ENCODE results near the gene ZSCAN5C. TPM values are rescaled to one million over a fixed set of nuclear protein-coding genes. Genes with fewer than 3 reads are reported as not detected.

Gene ZSCAN5C
- polyA plus RNA-seq, 1 donor (not counting 4 experiments of a cell fraction or from before 2014, with no cell fraction given), result not detected

DNA sequence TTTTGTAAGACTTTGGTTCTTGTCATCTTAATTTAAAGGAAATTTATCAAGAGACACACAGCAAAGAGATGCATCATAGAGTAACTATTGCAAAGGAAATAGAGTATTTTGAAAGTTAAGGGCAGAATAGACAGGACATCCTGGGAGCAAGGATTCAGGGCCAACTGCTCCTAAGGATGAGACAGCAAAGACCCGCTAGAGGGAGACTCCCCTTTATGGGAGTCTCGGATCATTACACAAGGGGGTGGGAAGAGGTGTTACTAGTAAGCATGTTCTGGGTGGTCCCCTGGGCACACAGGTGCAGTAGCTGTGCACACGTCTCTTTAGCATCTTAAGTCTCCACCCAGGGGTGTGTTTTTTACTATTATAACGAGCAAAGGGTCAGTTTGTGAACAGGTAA is 9.6 kb downstream of the ZSCAN5C start:
- no peak overlapping the region for H3K27ac ChIP-seq (ENCODE audit: control insufficient read depth, insufficient read depth, low read length)
- H2AFZ ChIP-seq (ENCODE audit: control insufficient read depth, low read length), result no peak overlapping the region
- H3K4me3 ChIP-seq (ENCODE audit: control insufficient read depth in 2 of 3, extremely low read depth in 1 of 3, insufficient read depth in 2 of 3, low read depth in 1 of 3, low read length in 3 of 3), result no peak overlapping the region
- no peaks in the 10 kb centered on the region for H3K4me1 ChIP-seq (ENCODE audit: control insufficient read depth, extremely low read depth, insufficient read depth, low read length)
- TF ChIP-seq EZH2 (IDR thresholded peaks at IDR 0.05; ENCODE audit: low read length), result no peak
- TF ChIP-seq, protein P1, sequence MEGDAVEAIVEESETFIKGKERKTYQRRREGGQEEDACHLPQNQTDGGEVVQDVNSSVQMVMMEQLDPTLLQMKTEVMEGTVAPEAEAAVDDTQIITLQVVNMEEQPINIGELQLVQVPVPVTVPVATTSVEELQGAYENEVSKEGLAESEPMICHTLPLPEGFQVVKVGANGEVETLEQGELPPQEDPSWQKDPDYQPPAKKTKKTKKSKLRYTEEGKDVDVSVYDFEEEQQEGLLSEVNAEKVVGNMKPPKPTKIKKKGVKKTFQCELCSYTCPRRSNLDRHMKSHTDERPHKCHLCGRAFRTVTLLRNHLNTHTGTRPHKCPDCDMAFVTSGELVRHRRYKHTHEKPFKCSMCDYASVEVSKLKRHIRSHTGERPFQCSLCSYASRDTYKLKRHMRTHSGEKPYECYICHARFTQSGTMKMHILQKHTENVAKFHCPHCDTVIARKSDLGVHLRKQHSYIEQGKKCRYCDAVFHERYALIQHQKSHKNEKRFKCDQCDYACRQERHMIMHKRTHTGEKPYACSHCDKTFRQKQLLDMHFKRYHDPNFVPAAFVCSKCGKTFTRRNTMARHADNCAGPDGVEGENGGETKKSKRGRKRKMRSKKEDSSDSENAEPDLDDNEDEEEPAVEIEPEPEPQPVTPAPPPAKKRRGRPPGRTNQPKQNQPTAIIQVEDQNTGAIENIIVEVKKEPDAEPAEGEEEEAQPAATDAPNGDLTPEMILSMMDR (optimal IDR thresholded peaks at IDR 0.05 in 1 of 3, IDR thresholded peaks at IDR 0.05 in 1 of 3, conservative IDR thresholded peaks at IDR 0.05 in 1 of 3; ENCODE audit: extremely low read depth in 1 of 3, insufficient read depth in 2 of 3, low read length in 3 of 3), result no peak
- H3K4me2 ChIP-seq (ENCODE audit: control insufficient read depth, extremely low read depth, insufficient read depth, low read depth, low read length), result no peak overlapping the region
- no peak for FAIRE-seq
- no peaks in the 10 kb centered on the region for H4K20me1 ChIP-seq (ENCODE audit: control insufficient read depth, extremely low read depth, insufficient read depth, low read length)
- dilution Hi-C loops (cut with MboI; ENCODE audit: extremely low pct_ligation_motif_present, low sequenced_read_pairs), result no loop called here
- H3K36me3 ChIP-seq (ENCODE audit: control insufficient read depth in 2 of 2, extremely low read depth in 1 of 2, insufficient read depth in 2 of 2, low read length in 2 of 2), result no peaks in the 10 kb centered on the region
- H3K79me2 ChIP-seq (ENCODE audit: control insufficient read depth, insufficient read depth, low read length), result no peaks in the 10 kb centered on the region
- no peaks in the 10 kb centered on the region for H3K9me1 ChIP-seq (ENCODE audit: control insufficient read depth, extremely low read depth, insufficient read depth, low read length)
- H3K9ac ChIP-seq (ENCODE audit: control insufficient read depth, extremely low read depth, insufficient read depth, low read length), result no peak overlapping the region
- H3K9me3 ChIP-seq (ENCODE audit: control insufficient read depth, low read depth, low read length), result no peaks in the 10 kb centered on the region
- no peak for DNase-seq (ENCODE audit: low read depth, low spot score)
- H3K27me3 ChIP-seq (ENCODE audit: control insufficient read depth, extremely low read depth, insufficient read depth, low read length), result no peaks in the 10 kb centered on the region

DNA sequence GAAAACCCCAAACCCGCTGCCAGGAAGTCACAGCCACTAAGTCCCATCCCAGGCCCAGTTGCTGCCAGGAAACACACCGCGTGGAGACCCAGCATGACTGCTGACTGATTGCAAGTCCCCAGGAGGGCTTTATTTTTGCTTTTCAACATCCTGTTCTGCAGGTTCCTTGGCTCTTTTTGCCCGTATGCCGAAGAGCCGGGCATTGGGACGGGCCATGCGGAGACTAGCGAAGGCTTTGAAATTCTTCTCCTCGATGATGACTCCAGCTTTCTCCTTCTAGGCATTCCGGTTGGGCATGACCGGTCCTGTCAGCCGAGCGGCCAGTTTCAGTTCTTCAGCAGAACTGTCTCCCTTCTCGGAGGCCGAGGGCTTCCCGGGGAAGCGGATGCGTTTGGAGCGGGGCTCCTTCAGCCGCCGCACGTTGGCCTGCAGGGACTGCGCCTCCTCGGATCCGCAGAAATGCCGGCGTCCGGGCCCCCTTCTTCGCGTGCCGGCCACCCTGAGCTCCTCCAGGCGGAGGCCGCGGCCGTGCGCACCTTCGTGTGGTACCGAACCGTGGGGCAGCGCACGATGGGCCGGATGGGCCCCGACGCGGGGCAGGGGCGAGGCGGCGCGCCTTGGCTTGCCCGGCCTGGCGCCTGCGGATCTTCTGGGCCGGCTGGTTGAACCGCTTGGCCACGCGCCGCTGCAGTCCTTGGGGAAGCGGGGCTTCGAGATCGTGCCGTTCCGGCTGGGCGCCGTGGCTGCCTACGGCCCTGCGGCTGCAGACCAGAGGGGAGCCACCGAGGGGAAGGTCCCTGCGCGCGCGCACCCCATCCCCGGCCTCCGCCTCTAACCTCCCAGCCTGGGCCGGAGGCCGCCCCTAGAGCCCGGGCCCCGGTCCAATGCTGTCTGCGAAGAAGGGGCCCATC is 15.2 kb downstream of the ZSCAN5C start:
- no peak for TF ChIP-seq EZH2 (IDR thresholded peaks at IDR 0.05; ENCODE audit: low read length)
- TF ChIP-seq, protein P1 (optimal IDR thresholded peaks at IDR 0.05 in 1 of 3, IDR thresholded peaks at IDR 0.05 in 1 of 3, conservative IDR thresholded peaks at IDR 0.05 in 1 of 3; ENCODE audit: extremely low read depth in 1 of 3, insufficient read depth in 2 of 3, low read length in 3 of 3), result no peak
- dilution Hi-C loops (cut with MboI; ENCODE audit: extremely low pct_ligation_motif_present, low sequenced_read_pairs), result no loop called here

More for the DNA sequence above, 15.2 kb downstream of the ZSCAN5C start:
- H3K27ac ChIP-seq (ENCODE audit: control insufficient read depth, insufficient read depth, low read length), result peak overlapping the region; percentile 40
- no peaks in the 10 kb centered on the region for H3K36me3 ChIP-seq (ENCODE audit: control insufficient read depth in 2 of 2, extremely low read depth in 1 of 2, insufficient read depth in 2 of 2, low read length in 2 of 2)
- no peaks in the 10 kb centered on the region for H4K20me1 ChIP-seq (ENCODE audit: control insufficient read depth, extremely low read depth, insufficient read depth, low read length)
- DNase-seq (ENCODE audit: low read depth, low spot score) (peak; percentile 13), FAIRE-seq (peak; percentile 90)
- H3K79me2 ChIP-seq (ENCODE audit: control insufficient read depth, insufficient read depth, low read length), result no peaks in the 10 kb centered on the region
- H3K9me3 ChIP-seq (ENCODE audit: control insufficient read depth, low read depth, low read length), result no peaks in the 10 kb centered on the region
- H3K9me1 ChIP-seq (ENCODE audit: control insufficient read depth, extremely low read depth, insufficient read depth, low read length), result no peaks in the 10 kb centered on the region
- peak overlapping the region; percentile 64 for H3K9ac ChIP-seq (ENCODE audit: control insufficient read depth, extremely low read depth, insufficient read depth, low read length)
- peak overlapping the region; percentile 32 to 48 (median 46) for H3K4me3 ChIP-seq (ENCODE audit: control insufficient read depth in 2 of 3, extremely low read depth in 1 of 3, insufficient read depth in 2 of 3, low read depth in 1 of 3, low read length in 3 of 3)
- peak overlapping the region; percentile 89 for H3K4me2 ChIP-seq (ENCODE audit: control insufficient read depth, extremely low read depth, insufficient read depth, low read depth, low read length)
- peak overlapping the region; percentile 90 for H2AFZ ChIP-seq (ENCODE audit: control insufficient read depth, low read length)
- peaks cover 6% of the 10 kb centered on the region for H3K4me1 ChIP-seq (ENCODE audit: control insufficient read depth, extremely low read depth, insufficient read depth, low read length)
- no peaks in the 10 kb centered on the region for H3K27me3 ChIP-seq (ENCODE audit: control insufficient read depth, extremely low read depth, insufficient read depth, low read length)
